H1 (cell line): ENCODE measurements around the gene POLD4. TPM values are rescaled to one million over a fixed set of nuclear protein-coding genes. Genes with fewer than 3 reads are reported as not detected.

Source experiments
- CTCF ChIA-PET: fragments of 300-600 bp; sonication (Branson Sonifier 250); formaldehyde crosslinking; loops from one replicate; lab custom pipeline; 2021; ENCODE audit not compliant: partially characterized antibody; lab: Charles Lee
- POLR2A ChIA-PET: fragments of 300-600 bp; sonication (Branson Sonifier 250); formaldehyde crosslinking; loops from one replicate; lab custom pipeline; 2021; ENCODE audit warnings: inconsistent platforms; ENCODE audit not compliant: partially characterized antibody; lab: Charles Lee
- DNase-seq, 2 experiments: peaks; one replicate each; pipeline versions ENCODE4 v3.0.0 to v3.0.0-alpha.2; 2010 to 2022; ENCODE audit warnings: low spot score in 2 of 2, low read depth in 1 of 2, mixed read lengths in 1 of 2
- FAIRE-seq: peaks from 2 replicates; lab custom pipeline; 2011; peaks lifted over from hg19 to GRCh38; lab: Jason Lieb, UNC
- H2AFZ ChIP-seq: 2 replicates; pipeline ENCODE4 v1.8.1; 2012; ENCODE audit warnings: low read length, inconsistent platforms
- H2AK5ac ChIP-seq: 2 replicates; pipeline ENCODE4 v1.6.1; 2013; ENCODE audit warnings: low read depth, low read length
- H2BK120ac ChIP-seq: replicated peaks from 2 replicates; pipeline ENCODE3; 2013; ENCODE audit warnings: low read depth, low read length, inconsistent platforms
- H2BK12ac ChIP-seq: 2 replicates; pipeline ENCODE4 v1.6.1; 2013; ENCODE audit warnings: low read depth, low read length
- H2BK15ac ChIP-seq: 2 replicates; pipeline ENCODE4 v1.6.1; 2013; ENCODE audit warnings: low read length
- H2BK20ac ChIP-seq: 2 replicates; pipeline ENCODE4 v1.6.1; 2013; ENCODE audit warnings: low read length
- H2BK5ac ChIP-seq: 2 replicates; pipeline ENCODE4 v1.6.1; 2013; ENCODE audit warnings: low read depth, low read length
- H3K14ac ChIP-seq: 2 replicates; pipeline ENCODE4 v1.6.1; 2013; ENCODE audit warnings: inconsistent platforms; ENCODE audit not compliant: insufficient read length
- H3K18ac ChIP-seq: 2 replicates; pipeline ENCODE4 v1.6.1; 2013; ENCODE audit warnings: low read length; ENCODE audit errors: extremely low read depth
- H3K23ac ChIP-seq: 2 replicates; pipeline ENCODE4 v1.6.1; 2013; ENCODE audit warnings: inconsistent platforms; ENCODE audit not compliant: insufficient read length
- H3K23me2 ChIP-seq: 2 replicates; pipeline ENCODE4 v1.6.1; 2013; ENCODE audit warnings: low read depth, low read length
- H3K27ac ChIP-seq: 2 replicates; pipeline ENCODE4 v1.6.1; 2011; ENCODE audit warnings: low read depth, low read length, inconsistent platforms
- H3K27me3 ChIP-seq, 4 experiments: replicated peaks in 1 of 4; 1 replicate in 1 of 4; 2 replicates in 3 of 4; pipeline versions ENCODE4 v1.6.1 to v1.8.1; 2011 to 2013; ENCODE audit warnings: low read length in 3 of 4, mild to moderate bottlenecking in 3 of 4, inconsistent platforms in 2 of 4, mixed read lengths in 2 of 4, moderate library complexity in 1 of 4; ENCODE audit not compliant: control insufficient read depth in 3 of 4, insufficient read depth in 3 of 4; ENCODE audit errors: extremely low read depth in 1 of 4
- H3K36me3 ChIP-seq, 4 experiments: 2 replicates each; pipeline versions ENCODE4 v1.6.1 to v1.8.1; 2011 to 2013; ENCODE audit warnings: mild to moderate bottlenecking in 4 of 4, low read length in 3 of 4, moderate library complexity in 2 of 4, control low read depth in 1 of 4, inconsistent platforms in 1 of 4; ENCODE audit not compliant: insufficient read depth in 4 of 4, control insufficient read depth in 2 of 4
- H3K4ac ChIP-seq: replicated peaks from 2 replicates; pipeline ENCODE3; 2013; ENCODE audit warnings: low read length, low read depth, mixed read lengths, inconsistent platforms; ENCODE audit not compliant: insufficient read length
- H3K4me1 ChIP-seq, 4 experiments: replicated peaks in 1 of 4; 1 replicate in 1 of 4; 2 replicates in 3 of 4; pipeline versions ENCODE4 v1.6.1 to v1.8.1; 2011 to 2013; ENCODE audit warnings: low read length in 3 of 4, inconsistent platforms in 2 of 4, mixed read lengths in 1 of 4; ENCODE audit not compliant: insufficient read depth in 4 of 4, control insufficient read depth in 3 of 4
- H3K4me2 ChIP-seq, 2 experiments: 2 replicates each; pipeline versions ENCODE4 v1.6.1 to v1.8.1; 2011 to 2013; ENCODE audit warnings: low read depth in 2 of 2, low read length in 2 of 2, control low read depth in 1 of 2, inconsistent platforms in 1 of 2, mild to moderate bottlenecking in 1 of 2; ENCODE audit not compliant: insufficient read depth in 1 of 2
- H3K4me3 ChIP-seq, 4 experiments: fragments of 200-600, 300-600 bp in 1 of 4; sonication (generic), shearing (Covaris generic), sonication (Bioruptor Twin) in 1 of 4; 2 replicates each; pipeline versions ENCODE4 v1.5.1 to v1.8.1; 2011 to 2016; ENCODE audit warnings: low read length in 4 of 4, low read depth in 3 of 4, control low read depth in 2 of 4, inconsistent platforms in 2 of 4, mild to moderate bottlenecking in 2 of 4, mixed read lengths in 1 of 4, moderate library complexity in 1 of 4; ENCODE audit not compliant: insufficient read depth in 2 of 4; ENCODE audit errors: extremely low read depth in 1 of 4
- H3K56ac ChIP-seq: replicated peaks from 2 replicates; pipeline ENCODE3; 2013; ENCODE audit warnings: low read depth, mild to moderate bottlenecking, mixed read lengths, low read length, inconsistent platforms; ENCODE audit not compliant: insufficient read length
- H3K79me1 ChIP-seq: 2 replicates; pipeline ENCODE4 v1.6.1; 2013; ENCODE audit warnings: low read depth, low read length, control low read depth
- H3K79me2 ChIP-seq, 2 experiments: 2 replicates each; pipeline versions ENCODE4 v1.6.1 to v1.8.1; 2012 to 2013; ENCODE audit warnings: low read length in 2 of 2, mild to moderate bottlenecking in 2 of 2, inconsistent platforms in 1 of 2; ENCODE audit not compliant: insufficient read depth in 2 of 2, control insufficient read depth in 1 of 2
- H3K9ac ChIP-seq, 4 experiments: replicated peaks in 1 of 4; 1 replicate in 1 of 4; 2 replicates in 3 of 4; pipeline versions ENCODE4 v1.6.1 to v1.8.1; 2011 to 2013; ENCODE audit warnings: low read depth in 3 of 4, low read length in 3 of 4, control low read depth in 2 of 4, mild to moderate bottlenecking in 2 of 4, moderate library complexity in 2 of 4, inconsistent platforms in 1 of 4; ENCODE audit errors: extremely low read depth in 1 of 4
- H3K9me3 ChIP-seq, 2 experiments: 2 replicates each; pipeline versions ENCODE4 v1.6.1 to v1.8.1; 2012 to 2013; ENCODE audit warnings: mild to moderate bottlenecking in 2 of 2, moderate library complexity in 2 of 2, control low read depth in 1 of 2, inconsistent platforms in 1 of 2, low read depth in 1 of 2, low read length in 1 of 2, mixed read lengths in 1 of 2; ENCODE audit not compliant: insufficient read depth in 2 of 2
- H4K20me1 ChIP-seq, 2 experiments: replicated peaks in 1 of 2; 2 replicates each; pipeline versions ENCODE3 to v1.8.1; 2011 to 2013; ENCODE audit warnings: inconsistent platforms in 2 of 2, low read length in 2 of 2, mild to moderate bottlenecking in 1 of 2; ENCODE audit not compliant: insufficient read depth in 2 of 2, control insufficient read depth in 1 of 2
- H4K5ac ChIP-seq: 2 replicates; pipeline ENCODE4 v1.6.1; 2013; ENCODE audit warnings: low read length, low read depth, mixed read lengths, inconsistent platforms; ENCODE audit not compliant: insufficient read length
- H4K8ac ChIP-seq: 2 replicates; pipeline ENCODE4 v1.8.0; 2013; ENCODE audit warnings: mild to moderate bottlenecking, moderate library complexity, low read length, inconsistent platforms; ENCODE audit not compliant: insufficient read depth; ENCODE audit errors: extremely low read depth
- H4K91ac ChIP-seq: replicated peaks from 2 replicates; pipeline ENCODE3; 2013; ENCODE audit warnings: low read length, mixed read lengths, inconsistent platforms; ENCODE audit not compliant: insufficient read length
- BCL11A ChIP-seq, 2 experiments: IDR thresholded peaks; one replicate each; pipeline ENCODE4 v1.6.1; 2011; ENCODE audit warnings: low read depth in 2 of 2, low read length in 2 of 2, mild to moderate bottlenecking in 2 of 2
- CTBP2 ChIP-seq: IDR thresholded peaks from 2 replicates; pipeline ENCODE4 v1.7.0; 2011; ENCODE audit warnings: borderline replicate concordance, mild to moderate bottlenecking, moderate library complexity, mixed read lengths, low read length; ENCODE audit not compliant: insufficient read depth, insufficient read length
- GABPA ChIP-seq: IDR thresholded peaks from 2 replicates; pipeline ENCODE4 v1.6.1; 2011; ENCODE audit warnings: mild to moderate bottlenecking, low read length, moderate library complexity, borderline replicate concordance; ENCODE audit not compliant: insufficient read depth
- HDAC2 ChIP-seq, 2 experiments: fragments of 300-600 bp in 1 of 2; sonication (generic) in 1 of 2; IDR thresholded peaks; 2 replicates each; pipeline ENCODE4 v1.6.1; 2011 to 2012; ENCODE audit warnings: low read depth in 2 of 2, low read length in 2 of 2, mild to moderate bottlenecking in 2 of 2, moderate library complexity in 2 of 2, borderline replicate concordance in 1 of 2, inconsistent platforms in 1 of 2
- NRF1 ChIP-seq: IDR thresholded peaks from 2 replicates; pipeline ENCODE4 v1.6.1; 2011; ENCODE audit warnings: mild to moderate bottlenecking, low read depth, low read length, improper control_type of control experiment
- RAD21 ChIP-seq, 2 experiments: IDR thresholded peaks in 1 of 2; conservative IDR thresholded peaks in 1 of 2; 2 replicates each; pipeline ENCODE4 v1.6.1; 2011; ENCODE audit warnings: low read depth in 2 of 2, low read length in 2 of 2, improper control_type of control experiment in 1 of 2, inconsistent platforms in 1 of 2, mild to moderate bottlenecking in 1 of 2, moderate library complexity in 1 of 2
- SP1 ChIP-seq: IDR thresholded peaks from 2 replicates; pipeline ENCODE4 v1.6.1; 2011; ENCODE audit warnings: low read depth, low read length
- TBP ChIP-seq: IDR thresholded peaks from 2 replicates; pipeline ENCODE4 v1.6.1; 2011; ENCODE audit warnings: low read depth, low read length, improper control_type of control experiment
- WGBS, 2 experiments: shearing (Covaris generic) in 1 of 2; methylation state at CpG; one replicate each; pipeline versions ENCODE4 v1.1.6 to v1.1.7; 2013 to 2015; ENCODE audit warnings: low lambda C conversion rate in 2 of 2, mixed read lengths in 2 of 2, inconsistent platforms in 1 of 2, low coverage in 1 of 2, missing lambda C conversion rate in 1 of 2; ENCODE audit not compliant: insufficient replicate concordance in 2 of 2, insufficient coverage in 1 of 2, insufficient read length in 1 of 2; ENCODE audit errors: extremely low coverage in 1 of 2, missing lambda C conversion rate in 1 of 2; 5-methylcytosine and 5-hydroxymethylcytosine counted together
- polyA plus RNA-seq, 7 experiments: library from polyadenylated mRNA; depleted of rRNA in 3 of 7; stranded (reverse) in 5 of 7; unstranded in 2 of 7; fragments of >200 nt in 5 of 7; fragments of 200-250 nt in 2 of 7; gene quantifications; 1 replicate in 5 of 7; 2 replicates in 1 of 7; 4 replicates in 1 of 7; pipeline versions ENCODE4 v1.2.1 to v1.2.3, GENCODE V29; 2011 to 2013; ENCODE audit warnings: missing spikeins in 2 of 7, mixed read lengths in 2 of 7
- total RNA-seq: library from RNA; stranded (reverse); fragmentation: NEBNext Ultra II Directional; extraction: Animal tissue kit (Norgen Biotek cat#: 25700); gene quantifications from 2 replicates; pipeline ENCODE4 v1.2.1, GENCODE V29; 2021

POLD4 gene
- total and polyA plus RNA-seq, 2 of the 8 experiments (the other 6 are each of a cell fraction or from before 2014, with no cell fraction given): 21.2 to 46.7 TPM

DNA sequence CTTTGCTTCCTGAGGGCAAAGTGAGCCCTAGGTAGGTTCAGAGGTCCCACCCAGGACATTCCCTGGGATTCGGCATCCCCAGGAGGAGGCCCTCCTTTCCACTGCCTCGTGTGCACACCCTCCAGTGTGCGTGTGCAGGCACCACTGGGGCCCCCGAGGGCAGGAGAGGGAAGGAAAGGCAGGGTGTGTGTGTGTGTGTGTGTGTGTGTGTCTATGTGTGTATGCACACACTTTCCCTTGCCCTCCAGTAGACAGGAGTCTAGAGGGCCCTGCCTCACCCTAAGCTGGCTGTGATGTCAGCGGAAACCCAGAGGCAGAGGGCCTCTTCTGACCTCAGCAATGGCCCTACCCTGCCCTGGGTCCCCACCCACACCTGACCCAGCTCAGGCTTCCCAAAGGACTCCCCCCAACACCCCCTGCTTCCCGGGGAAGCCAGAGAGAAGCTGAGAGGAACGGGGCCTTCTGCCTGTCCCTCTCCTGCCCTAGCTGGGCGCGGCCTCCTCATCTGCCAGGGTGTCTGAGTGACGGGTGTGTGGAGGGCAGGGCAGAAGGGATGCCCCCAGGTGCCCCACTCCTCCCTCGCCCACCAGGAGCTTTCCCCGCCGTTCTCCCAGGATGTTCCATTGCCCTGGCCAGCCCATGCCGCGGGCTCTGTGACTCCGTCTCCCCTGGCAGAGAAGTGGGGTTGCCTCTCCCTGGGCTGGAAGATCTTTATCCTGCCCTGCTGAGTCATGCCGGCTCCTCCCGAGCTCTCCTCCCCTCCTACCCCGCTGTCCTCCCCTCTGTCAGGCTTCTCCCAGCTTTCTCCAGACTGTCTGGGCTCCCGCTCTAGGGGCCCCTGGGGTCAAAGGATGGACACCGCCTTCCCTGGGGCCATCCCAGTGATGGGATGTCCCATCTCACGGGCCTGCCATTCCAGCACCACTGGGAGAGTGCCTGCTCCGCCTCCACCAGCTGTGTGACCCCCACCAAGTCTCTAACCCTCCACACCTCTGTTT is 26.0 kb upstream of the POLD4 start:
- H3K4me3 ChIP-seq: no peak overlapping the region; a peak in 1 of 8 replicates
- no peak overlapping the region for H3K23ac ChIP-seq
- peaks cover 11% of the 10 kb centered on the region; the same call in 1 of the 2 replicates for H3K23me2 ChIP-seq
- H3K36me3 ChIP-seq: no peaks in the 10 kb centered on the region
- H3K4me1 ChIP-seq: peaks cover 0 to 28% (median 21%) of the 10 kb centered on the region in 4 experiments; a peak in 6 of 7 replicates
- no peak overlapping the region for H2AFZ ChIP-seq
- no peak overlapping the region for H4K8ac ChIP-seq
- H3K9ac ChIP-seq: no peak overlapping the region
- no peak overlapping the region for H3K56ac ChIP-seq
- H2BK15ac ChIP-seq: no peak overlapping the region
- H2BK12ac ChIP-seq: peak overlapping the region; percentile 39; the same call in 1 of the 2 replicates
- H2BK20ac ChIP-seq: 0 out of 2 replicates have a peak overlapping the region, but pooled peaks have one; percentile 18
- H3K18ac ChIP-seq: peak overlapping the region; percentile 56
- H2AK5ac ChIP-seq: 0 out of 2 replicates have a peak overlapping the region, but pooled peaks have one; percentile 24
- H4K91ac ChIP-seq: peak overlapping the region; percentile 27
- H3K79me2 ChIP-seq: no peaks in the 10 kb centered on the region
- POLR2A ChIA-PET: interaction anchor here (0.6 to 3.1 kb wide), 5 partner anchors 8 to 1028 kb away, joined by 3 to 6 read pairs (median 3); no protein-coding TSS in a partner anchor
- no peak overlapping the region for H4K5ac ChIP-seq
- CTCF ChIA-PET: interaction anchor here (0.6 to 34.8 kb wide), 14 partner anchors 8 to 117 kb away, joined by 3 to 1305 read pairs (median 7); partner anchors contain the start of genes POLD4, PPP1CA, RAD9A and TBC1D10C
- H3K79me1 ChIP-seq: no peaks in the 10 kb centered on the region
- H3K9me3 ChIP-seq: no peaks in the 10 kb centered on the region
- H2BK5ac ChIP-seq: 0 out of 2 replicates have a peak overlapping the region, but pooled peaks have one; percentile 16
- no peak overlapping the region for H3K4me2 ChIP-seq
- H3K14ac ChIP-seq: no peak overlapping the region
- FAIRE-seq: no peak
- H3K4ac ChIP-seq: no peak overlapping the region
- peaks cover 2% of the 10 kb centered on the region in 2 experiments for H4K20me1 ChIP-seq
- H3K27ac ChIP-seq: no peak overlapping the region
- no peak overlapping the region for H2BK120ac ChIP-seq
- H3K27me3 ChIP-seq: peaks cover 7 to 37% (median 33%) of the 10 kb centered on the region in 4 experiments
- WGBS, 2 experiments: 80% methylated on average over 22 of the region's 23 CpGs; no CpG with 5 or more reads in 1 of the 2 experiments
- no peak for DNase-seq
- TF ChIP-seq RAD21 (IDR thresholded peaks at IDR 0.05 in 1 of 2, conservative IDR thresholded peaks at IDR 0.05 in 1 of 2; ENCODE audit: low read depth in 2 of 2, low read length in 2 of 2) (no peak), TBP (no peak), NRF1 (no peak), GABPA (no peak), CTBP2 (no peak), HDAC2 (IDR thresholded peaks at IDR 0.05; ENCODE audit: borderline replicate concordance in 1 of 2, low read depth in 2 of 2, low read length in 2 of 2) (no peak), BCL11A (IDR thresholded peaks at IDR 0.05; ENCODE audit: low read depth in 2 of 2, low read length in 2 of 2) (no peak), SP1 (no peak)
